Left kidney (tissue), 8 donors: ENCODE measurements around the gene USP9X. TPM values are rescaled to one million over a fixed set of nuclear protein-coding genes. Genes with fewer than 3 reads are reported as not detected.
A peak's percentile ranks its signal among the peaks of the same experiment; 100 is the strongest.
"Not testable (repeated sequence)": the region's sequence is repeated elsewhere in the genome, so short reads cannot be mapped to it uniquely, and the experiment has no call there.

Experiments used
- DNase-seq: peaks from one replicate; pipeline ENCODE4 v3.0.0-alpha.2; 2013
- long read RNA-seq, 8 donors: transcript quantifications; one replicate each; lab custom pipeline, GENCODE V29; 2026
- polyA plus RNA-seq: library from polyadenylated mRNA; unstranded; fragments of 120-200 nt; gene quantifications from one replicate; pipeline ENCODE4 v1.2.1, GENCODE V29; 2013; ENCODE audit not compliant: insufficient read length

USP9X gene
- polyA plus RNA-seq, result 76.9 TPM
- long read RNA-seq, donor 1, partial matches to known transcripts, result 45 of 45 reads
- long read RNA-seq, donor 1, other reads (novel, unspliced or antisense), result 0 of 45 reads
- long read RNA-seq, donor 2, full-length matches to known transcripts, result 1 of 65 reads
- long read RNA-seq, donor 2, partial matches to known transcripts, result 64 of 65 reads
- long read RNA-seq, donor 2, other reads (novel, unspliced or antisense), result 0 of 65 reads
- long read RNA-seq, donor 3, partial matches to known transcripts, result 36 of 37 reads
- long read RNA-seq, donor 3, other reads (novel, unspliced or antisense), result 0 of 37 reads
- long read RNA-seq, donor 4, result 0 reads
- long read RNA-seq, donor 5, full-length matches to known transcripts, result 1 of 10 reads
- long read RNA-seq, donor 5, partial matches to known transcripts, result 9 of 10 reads
- long read RNA-seq, donor 5, other reads (novel, unspliced or antisense), result 0 of 10 reads
- long read RNA-seq, donor 6, partial matches to known transcripts, result 35 of 36 reads
- long read RNA-seq, donor 6, other reads (novel, unspliced or antisense), result 0 of 36 reads
- long read RNA-seq, donor 7, full-length matches to known transcripts, result 1 of 36 reads
- long read RNA-seq, donor 7, partial matches to known transcripts, result 35 of 36 reads
- long read RNA-seq, donor 7, other reads (novel, unspliced or antisense), result 0 of 36 reads
- long read RNA-seq, donor 8, partial matches to known transcripts, result 7 of 7 reads
- long read RNA-seq, donor 8, other reads (novel, unspliced or antisense), result 0 of 7 reads

DNA sequence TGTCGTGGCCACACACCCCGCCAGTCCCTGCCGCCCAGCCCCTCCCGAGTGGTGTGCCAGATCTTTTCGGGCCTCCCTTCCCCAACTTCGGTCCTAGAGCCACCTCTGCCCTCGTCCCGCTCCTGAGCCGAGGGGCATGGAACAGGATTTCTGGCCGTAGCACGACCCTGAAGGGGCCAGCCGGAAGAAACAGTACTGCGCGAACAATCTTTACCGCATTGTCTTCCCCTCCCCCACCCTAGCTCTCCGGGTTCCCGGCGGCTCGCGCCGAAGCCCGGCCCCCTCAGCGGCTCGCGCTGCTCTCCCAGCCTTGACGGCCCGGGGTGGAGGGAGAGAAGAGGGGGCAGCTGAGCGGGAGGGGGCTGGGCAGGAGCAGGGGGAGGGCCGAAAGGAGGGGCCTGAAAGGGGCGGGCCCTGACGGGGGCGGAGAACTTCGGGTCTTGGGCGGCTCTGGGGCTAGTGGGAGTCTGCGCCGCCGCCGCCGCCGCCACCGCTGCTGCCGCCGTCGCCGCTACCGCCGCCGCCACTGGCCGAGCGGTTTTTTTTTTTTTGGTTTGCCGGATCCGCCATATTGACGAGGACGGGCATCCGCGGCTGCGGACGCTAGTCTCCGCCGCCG lies at the start of gene USP9X:
Gene USP9X (plus strand): TSS at position 553 of the 619 bp plus-strand sequence. CDS start 38,184 bp downstream, outside the sequence.
- DNase-seq, result peak; percentile 88

GRCh38 chrX:41035582-41035981 lies 49.7 kb upstream of the USP9X start:
- no peak for DNase-seq

DNA sequence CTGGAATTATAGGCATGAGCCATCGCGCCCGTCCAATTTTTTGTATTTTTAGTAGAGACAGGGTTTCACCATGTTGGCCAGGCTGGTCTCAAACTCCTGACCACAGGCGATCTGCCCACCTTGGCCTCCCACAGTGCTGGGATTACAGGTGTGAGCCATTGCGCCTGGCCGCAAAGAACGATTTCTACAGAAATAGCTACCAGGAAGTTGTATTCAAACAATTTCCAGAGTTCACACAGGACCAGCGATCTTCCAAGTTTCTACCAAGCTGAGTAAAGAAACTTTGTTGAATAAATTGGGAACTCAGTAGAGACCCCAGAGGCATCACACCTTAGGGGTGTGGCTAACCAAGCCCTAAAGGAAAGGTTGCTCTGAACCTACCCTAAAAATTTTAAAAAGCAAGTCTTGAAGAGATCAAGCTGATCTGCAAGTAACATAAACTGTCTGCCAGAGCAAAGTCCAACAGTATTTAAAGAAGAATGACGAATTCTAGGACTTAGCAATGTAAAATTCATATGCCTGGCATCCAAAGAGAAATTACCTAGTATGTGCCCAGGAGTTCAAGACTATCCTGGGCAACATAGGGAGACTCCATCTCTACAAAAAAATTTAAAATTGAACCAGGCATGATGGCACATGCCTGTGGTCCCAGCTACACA lies 48.4 kb upstream of the USP9X start:
- DNase-seq, result no peak

DNA sequence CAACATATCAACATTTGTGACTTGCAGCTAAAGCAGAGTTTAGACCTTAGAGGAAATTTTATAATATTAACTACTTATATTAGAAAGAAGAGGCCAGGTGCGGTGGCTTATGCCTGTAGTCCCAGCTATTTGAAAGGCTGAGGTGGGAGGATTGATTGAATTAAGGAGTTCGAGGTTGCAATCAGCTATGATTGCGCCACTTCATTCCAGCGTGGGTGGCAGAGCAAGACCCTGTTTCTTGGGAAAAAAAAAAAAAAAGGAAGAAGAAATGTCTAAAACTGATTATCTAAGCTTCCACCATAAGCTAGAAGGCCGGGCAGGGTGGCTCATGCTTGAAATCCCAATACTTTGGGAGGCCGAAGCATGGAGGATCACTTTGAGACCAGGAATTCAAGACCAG lies 42.0 kb upstream of the USP9X start:
- no peak for DNase-seq

GRCh38 chrX:41043674-41044345 lies 41.4 kb upstream of the USP9X start:
- DNase-seq, result no peak

DNA sequence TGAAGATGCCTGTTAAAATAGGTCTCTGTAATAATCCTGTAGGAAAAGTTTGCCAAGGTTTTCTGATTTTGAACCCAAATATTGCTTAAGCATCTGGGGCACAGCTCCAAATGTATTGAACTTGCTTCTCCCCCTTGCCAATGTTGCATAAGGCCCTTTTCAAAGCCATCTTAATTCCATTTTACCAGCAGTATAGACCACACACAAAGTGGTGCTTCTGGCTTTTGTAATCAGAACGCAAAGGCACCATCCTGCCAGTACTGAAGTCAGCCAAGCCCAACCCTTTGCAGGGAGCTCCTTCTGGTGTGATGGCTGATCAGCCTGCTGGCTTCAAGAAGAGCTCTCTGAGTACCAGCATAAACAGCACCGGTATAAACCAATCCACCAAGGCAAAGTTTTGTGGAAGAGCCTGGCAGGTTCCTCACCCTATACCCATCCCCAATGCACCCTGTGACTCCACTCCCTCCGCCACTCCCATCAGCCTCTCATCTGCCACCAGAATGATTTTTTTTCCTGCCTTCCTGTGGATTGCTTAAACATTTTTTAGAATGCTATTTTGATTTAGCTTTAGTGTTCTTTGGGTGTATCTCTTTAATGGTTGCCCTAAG lies 39.2 kb upstream of the USP9X start:
- DNase-seq, result no peak

DNA sequence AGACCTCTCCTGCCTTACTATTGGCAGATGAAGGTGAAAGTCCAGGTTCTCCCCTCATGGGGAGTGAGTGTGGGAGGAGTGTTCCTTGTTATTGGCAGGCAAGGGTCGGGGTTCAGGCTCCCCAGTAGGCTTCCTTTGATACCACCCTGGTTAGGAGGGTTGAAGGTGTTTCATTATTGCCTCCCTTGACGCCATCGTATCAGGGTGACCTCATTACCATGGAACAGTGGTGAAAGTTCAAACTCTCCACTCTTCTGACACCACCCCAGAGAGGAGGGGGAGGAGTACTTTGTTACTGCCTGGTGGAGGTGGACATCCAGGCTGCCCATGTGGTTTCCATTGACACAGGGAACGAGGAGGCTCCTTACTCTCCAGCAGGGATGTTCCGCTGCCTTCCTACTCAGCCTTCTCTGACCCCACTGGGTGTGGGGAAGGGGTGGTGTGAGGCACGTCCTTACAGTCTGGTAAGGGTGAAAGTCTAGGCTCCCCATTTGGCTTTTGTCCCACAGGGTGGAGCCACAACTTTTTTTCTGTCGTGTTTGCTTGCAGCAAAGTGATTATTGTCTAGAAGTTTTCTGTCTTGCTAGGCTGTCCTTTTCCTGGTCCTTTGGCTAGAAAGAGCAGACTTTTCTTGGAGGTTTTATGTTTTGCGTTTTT lies 37.2 kb upstream of the USP9X start:
- DNase-seq, result no peak

DNA sequence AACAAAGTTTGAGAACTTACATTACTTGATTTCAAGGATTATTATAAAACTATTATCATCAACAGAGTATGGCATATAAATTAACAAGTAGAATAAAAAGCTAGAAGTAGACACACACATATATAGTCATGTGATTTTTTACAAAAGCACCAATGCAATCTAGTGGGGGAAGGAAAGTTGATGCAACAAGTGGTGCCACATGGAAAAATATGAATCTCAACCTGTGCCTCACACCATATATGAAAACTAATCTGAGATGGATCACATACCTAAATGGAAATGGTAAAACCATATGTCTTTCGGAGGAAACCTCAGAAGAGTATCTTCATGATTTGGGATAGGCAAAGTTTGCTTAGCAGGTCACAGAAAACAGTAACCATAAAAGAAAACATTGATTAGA lies 34.9 kb upstream of the USP9X start:
- no peak for DNase-seq

DNA sequence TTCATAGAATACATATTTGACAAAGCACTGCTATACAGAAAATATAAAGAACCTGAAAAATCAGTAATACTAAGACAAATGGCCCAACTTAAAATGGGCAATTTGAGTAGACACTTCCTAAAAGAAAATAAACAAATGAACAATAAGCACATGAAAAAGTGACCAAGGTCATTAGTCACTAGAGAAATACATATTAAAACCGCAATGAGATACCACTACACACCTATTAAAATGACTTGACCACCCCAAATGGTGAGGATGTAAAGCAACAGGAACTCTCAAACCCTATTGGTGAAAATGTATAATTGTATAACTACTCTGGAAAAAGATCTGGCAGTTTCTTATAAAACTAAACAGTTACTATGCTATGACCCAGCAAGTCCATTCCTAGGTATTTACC lies 34.0 kb upstream of the USP9X start:
- no peak for DNase-seq

DNA sequence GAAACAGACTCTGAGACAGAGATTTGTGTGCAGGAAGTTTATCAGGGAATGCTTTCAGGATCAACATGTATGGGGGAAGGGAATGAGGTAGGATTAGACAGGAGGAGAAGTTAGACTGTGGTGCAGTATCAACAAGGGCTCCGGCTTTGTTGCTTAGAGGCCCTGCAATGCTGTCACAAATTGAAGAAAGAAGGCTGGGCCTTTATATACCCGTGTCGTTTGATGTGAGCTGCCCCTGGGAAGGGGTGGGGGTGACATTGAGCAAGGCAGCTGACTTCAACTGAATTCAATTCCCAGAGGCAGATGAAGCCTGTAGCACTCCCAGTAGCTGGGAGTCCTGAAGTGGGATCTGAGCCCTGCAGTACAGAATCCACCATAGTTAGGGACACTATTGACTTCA lies 29.5 kb upstream of the USP9X start:
- no peak for DNase-seq

DNA sequence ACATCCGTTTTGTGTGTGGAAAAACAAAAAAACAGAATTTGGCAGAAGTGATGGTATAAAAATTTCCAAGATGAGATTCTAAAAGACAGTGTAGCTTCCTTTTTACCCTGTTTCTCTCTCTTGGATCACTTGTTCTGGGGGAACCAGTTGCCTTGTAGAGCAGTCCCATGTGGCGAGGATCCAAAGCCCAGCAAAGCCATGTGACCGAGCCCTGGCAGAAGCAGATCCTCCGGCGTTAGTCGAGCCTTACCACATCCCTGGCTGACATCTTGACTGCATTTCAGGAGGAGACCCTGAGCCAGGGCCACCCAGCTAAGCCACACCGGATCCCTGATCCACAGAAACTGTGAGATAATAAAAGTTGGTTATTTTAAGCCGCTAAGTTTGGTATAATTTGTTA lies 22.0 kb upstream of the USP9X start:
- not testable (repeated sequence) for DNase-seq

DNA sequence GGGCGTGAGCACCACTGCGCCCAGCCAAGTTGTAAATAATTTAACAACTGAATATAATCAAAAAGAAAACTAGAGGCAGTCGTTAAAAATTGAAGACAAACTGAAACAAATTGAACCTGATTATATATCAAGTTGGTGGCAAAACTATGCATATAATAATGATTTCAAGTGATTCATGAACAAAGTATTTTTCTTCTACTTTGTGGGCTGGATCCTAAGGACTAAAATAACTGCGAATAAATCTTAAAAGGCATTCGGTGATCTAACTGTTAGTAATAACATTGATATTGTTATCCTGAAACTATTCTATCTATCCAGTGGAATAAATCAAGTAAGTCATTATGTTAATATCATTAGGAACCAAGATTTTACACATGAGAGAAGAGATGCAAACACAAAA lies 21.2 kb upstream of the USP9X start:
- no peak for DNase-seq

- no peak for DNase-seq
These were observed 18.9 kb upstream of the USP9X start for GRCh38 chrX:41066391-41066790.

- no peak for DNase-seq
These were observed 18.3 kb upstream of the USP9X start for GRCh38 chrX:41066969-41067368.

DNA sequence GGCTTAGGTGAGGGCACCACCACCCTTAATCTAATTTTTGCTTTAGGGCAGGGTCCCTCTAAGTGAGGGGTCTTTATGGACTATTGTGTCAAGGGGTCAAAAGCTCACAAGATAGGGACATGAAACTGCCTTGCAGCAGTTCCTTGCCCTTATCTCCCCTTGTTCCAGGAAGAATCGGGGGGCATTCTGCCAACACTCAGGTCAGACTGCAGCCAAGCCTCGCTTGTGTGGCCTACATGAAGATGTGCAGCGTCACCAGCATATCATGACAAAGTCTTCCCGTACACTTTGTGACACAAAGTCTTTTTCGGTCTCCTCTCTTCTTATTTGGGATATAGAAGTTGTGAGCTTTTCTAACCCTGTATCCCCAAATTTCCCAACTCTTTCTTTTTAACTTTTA lies 17.5 kb upstream of the USP9X start:
- no peak for DNase-seq

DNA sequence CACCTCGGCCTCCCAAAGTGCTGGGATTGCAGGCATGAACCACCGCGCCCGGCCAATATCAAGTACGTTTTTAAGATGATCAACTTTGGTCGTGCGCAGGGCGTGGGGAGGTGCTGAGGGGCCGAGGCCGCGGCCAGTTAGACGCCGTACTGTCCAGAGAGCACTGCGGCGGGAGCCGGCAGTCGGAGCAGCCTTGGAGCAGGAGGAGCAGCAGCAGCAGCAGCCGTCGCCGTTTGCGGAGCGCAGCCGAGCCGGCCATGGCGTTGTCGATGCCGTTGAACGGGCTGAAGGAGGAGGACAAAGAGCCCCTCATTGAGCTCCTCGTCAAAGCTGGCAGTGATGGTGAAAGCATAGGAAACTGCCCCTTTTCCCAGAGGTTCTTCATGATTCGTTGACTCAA lies 8.5 kb upstream of the USP9X start:
- no peak for DNase-seq

DNA sequence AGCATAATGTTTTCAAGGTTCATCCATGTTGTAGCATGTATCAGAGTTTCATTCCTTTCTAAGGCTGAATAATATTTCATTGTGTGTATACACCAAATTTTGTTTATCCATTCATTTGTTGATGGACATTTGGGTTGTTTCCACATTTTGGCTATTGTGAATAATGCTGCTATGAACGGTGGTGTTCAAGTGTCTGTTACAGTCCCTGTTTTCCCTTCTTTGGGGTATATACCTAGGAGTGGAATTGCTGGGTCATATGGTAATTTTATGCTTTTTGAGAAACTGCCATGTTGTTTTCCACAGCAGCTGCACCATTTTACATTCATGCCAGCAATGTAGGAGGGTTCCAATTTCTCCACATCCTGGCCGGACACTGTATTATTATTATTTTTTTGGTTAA lies 3.4 kb upstream of the USP9X start:
- DNase-seq, result no peak

GRCh38 chrX:41082783-41083182 lies 2.5 kb upstream of the USP9X start:
- DNase-seq, result no peak

GRCh38 chrX:41084044-41084892 lies 977 bp upstream of the USP9X start:
- DNase-seq, result peak; percentile 94

- no peak for DNase-seq
These were observed 250 bp downstream of the USP9X start for GRCh38 chrX:41085512-41085877.
